GM19328 (cell line): ENCODE results near the gene IL17C.

Source experiments
- ATAC-seq: cut with Tn5 transposase; IDR thresholded peaks from one replicate; pipeline ENCODE4 v1.9.1; 2021; ENCODE audit warnings: mild to moderate bottlenecking, moderate library complexity; ENCODE audit not compliant: unreplicated experiment

IL17C gene, protein sequence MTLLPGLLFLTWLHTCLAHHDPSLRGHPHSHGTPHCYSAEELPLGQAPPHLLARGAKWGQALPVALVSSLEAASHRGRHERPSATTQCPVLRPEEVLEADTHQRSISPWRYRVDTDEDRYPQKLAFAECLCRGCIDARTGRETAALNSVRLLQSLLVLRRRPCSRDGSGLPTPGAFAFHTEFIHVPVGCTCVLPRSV

DNA sequence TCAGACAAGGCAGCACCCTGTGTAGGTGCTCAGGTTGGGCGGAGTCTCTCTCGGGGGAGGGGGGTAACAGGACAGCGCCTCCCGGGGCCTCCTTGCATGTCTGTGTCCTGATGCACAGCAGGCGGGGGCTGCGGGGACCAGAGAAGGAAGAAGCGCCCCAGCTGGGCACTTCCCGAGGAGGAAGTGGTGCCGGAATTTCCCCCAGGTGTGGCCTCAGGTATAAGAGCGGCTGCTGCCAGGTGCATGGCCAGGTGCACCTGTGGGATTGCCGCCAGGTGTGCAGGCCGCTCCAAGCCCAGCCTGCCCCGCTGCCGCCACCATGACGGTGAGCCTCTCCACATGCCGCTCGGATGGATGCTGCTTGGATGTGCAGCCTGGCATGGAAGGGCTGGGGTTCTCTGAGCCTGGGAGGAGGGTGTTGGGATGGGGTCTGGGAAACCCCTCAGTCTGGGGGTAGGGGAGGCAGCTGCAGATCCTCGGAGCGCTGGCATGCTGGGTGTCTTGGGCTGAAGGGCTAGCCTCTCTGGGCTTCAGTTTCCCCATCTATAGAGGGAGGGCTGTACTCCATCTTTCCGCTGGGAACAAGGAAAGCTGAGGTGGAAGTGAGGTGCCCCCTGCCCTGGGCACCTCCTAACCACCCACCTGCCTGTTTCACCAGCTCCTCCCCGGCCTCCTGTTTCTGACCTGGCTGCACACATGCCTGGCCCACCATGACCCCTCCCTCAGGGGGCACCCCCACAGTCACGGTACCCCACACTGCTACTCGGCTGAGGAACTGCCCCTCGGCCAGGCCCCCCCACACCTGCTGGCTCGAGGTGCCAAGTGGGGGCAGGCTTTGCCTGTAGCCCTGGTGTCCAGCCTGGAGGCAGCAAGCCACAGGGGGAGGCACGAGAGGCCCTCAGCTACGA, at the start of gene IL17C:
Gene IL17C, plus strand, starts transcription at position 250 of the 908 bp plus-strand sequence. Its CDS starts 70 bp downstream, at position 320.
- no peak for ATAC-seq

DNA sequence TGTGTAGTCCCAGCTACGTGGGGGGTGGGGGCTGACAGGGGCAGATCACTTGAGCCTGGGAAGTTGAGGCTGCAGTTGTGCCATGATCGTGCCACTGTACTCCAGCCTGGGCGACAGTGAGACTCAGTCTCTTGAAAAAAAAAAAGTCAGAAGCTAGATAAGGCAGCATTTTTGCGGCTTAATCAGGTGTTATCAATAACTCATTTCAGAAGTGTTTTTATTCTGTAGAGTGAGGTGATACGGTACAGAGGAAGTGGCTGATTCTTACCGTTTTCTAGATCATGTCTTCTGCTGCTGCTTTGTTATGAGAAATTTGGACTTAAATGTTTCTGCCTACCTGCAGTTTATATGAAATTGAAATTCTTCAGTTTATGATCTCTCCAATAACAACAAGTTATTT, 49.6 kb upstream of the IL17C start:
- no peak for ATAC-seq

DNA sequence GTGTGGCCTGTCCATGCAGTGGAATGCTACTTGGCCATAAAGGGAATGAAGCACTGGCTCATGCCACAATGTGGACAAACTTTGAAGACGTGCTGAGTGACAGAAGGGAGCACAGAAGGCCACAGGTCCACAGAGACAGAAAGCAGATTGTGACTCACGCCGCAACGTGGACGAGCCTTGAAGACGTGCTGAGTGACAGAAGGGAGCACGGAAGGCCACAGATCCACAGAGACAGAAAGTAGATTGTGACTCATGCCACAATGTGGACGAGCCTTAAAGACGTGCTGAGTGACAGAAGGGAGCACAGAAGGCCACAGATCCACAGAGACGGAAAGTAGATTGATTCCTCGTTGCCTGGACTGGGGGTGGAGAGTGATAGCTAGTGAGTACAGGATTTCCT, 48.9 kb upstream of the IL17C start:
- no peak for ATAC-seq

DNA sequence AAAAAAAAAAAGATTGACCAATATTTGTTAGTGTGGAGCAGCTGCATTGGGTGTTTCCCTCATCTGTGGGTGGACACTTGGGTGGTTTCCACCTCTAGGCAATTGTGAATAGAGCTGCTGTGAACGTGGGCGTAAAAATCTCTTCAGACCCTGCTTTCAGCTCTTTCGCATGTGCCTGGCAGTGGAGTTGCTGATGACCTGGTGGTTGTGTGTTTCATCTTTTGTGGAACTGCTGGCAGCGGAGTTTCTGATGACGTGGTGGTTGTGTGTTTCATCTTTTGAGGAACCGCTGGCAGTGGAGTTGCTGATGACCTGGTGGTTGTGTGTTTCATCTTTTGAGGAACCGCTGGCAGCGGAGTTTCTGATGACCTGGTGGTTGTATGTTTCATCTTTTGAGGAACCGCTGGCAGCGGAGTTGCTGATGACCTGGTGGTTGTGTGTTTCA, 46.8 kb upstream of the IL17C start:
- no peak for ATAC-seq

DNA sequence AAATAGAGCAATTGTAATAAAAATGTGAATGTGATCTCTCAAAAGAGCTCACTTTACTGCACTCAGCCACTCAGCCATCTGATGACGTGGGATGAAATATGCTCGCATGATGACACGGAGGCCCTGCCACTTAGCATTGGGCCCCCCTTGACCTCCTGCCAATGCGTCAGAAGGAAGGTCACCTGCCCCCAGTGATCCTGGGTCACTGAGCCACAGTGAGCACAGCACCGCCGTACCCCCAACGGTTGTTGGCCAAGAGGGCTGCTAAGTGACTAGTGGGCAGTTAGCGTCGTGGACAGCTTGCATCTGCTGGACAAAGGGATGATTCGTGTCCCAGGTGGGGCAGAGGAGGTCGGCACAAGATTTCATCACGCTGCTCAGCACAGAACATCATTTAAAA, 45.3 kb upstream of the IL17C start:
- no peak for ATAC-seq

DNA sequence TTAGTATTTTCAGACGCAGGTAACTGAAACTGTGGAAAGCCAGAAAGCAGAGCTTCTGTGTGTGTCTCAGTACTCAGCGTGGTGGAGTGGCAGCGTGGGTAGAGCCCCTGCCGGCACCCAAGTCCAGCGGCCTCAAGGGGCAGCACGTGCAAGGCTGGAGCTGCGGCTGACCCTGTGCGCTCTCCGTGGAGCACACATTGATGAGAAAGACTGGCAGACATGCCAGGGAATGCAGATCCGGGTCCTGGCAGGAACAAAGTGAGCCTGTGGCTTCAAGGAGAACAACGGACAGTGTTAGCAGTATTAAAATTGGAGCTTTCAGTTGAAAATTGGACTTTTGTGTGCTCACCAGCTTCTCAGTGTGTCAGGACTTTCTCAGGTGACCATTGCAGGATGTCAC, 44.9 kb upstream of the IL17C start:
- no peak for ATAC-seq

DNA sequence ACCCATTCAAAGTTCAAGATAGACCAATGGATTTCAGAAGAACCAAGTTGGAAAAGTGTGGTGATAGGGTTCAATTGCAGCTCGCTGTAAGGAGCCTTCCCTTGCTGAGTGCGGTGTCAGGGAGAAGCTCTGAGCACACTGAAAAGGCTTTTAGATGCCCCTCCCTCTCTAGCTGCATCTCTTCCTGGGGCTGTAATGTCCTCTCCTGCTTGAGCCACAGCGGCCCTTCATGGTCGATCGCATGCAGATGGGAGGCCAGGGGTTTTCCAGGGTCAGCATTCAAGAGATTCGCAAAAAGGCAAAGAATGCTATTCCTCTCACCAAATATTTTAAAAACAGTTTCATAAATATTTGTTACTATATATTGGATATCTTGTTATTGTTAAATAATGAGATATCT, 44.5 kb upstream of the IL17C start:
- ATAC-seq: no peak

DNA sequence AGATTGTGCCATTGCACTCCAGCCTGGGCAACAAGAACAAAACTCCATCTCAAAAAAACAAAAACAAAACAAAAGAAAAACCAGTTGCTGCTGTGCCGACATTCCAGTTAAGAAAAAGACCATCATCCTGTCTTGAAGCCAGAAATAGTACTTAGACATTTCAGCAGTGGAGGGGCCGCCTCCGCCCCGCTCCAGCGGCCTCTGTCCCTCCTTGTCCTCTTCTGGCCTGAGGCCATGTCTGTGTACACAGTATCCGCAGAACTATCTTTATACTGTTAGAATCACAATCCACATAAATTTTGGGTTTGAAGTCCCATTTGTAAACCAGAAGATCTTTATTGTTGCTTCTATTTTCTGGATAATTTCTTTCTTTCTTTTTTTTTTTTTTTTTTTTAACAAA, 43.3 kb upstream of the IL17C start:
- ATAC-seq: no peak

DNA sequence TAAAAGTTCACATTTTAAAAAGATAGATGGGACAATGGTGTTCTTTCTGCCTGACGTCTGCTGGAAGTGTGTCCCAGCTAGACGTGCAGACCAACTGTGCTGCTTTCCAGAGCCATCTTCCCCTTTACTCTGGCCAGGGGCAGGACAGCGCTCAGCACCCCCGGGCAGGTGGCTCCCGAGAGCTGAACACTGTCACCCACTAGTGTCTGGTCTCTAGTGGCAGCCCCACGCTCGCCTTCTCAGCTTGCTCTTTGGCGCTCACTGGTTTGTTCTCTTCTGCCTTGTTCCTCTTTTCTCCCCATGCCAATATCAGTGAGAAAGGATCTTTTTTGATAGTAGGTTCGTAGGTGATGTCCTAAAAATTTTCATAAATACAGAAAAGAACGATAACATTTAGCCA, 42.5 kb upstream of the IL17C start:
- ATAC-seq: no peak

DNA sequence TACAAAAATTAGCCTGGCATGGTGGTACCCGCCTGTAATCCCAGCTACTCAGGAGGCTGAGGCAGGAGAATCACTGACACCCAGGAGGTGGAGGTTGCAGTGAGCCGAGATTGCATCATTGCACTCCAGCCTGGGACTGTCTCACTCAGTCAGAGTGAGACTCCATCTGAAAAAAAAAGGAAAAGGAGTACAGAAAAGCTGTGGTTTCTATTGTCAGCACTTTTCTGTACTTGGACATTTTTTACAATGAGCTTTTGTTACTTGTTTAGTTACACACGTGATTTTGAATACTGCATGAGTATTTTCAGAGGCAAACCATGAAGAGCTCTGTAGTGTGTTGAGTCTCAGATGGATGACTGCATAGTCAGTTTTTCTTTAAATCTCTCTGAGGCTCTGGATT, 41.9 kb upstream of the IL17C start:
- ATAC-seq: no peak

DNA sequence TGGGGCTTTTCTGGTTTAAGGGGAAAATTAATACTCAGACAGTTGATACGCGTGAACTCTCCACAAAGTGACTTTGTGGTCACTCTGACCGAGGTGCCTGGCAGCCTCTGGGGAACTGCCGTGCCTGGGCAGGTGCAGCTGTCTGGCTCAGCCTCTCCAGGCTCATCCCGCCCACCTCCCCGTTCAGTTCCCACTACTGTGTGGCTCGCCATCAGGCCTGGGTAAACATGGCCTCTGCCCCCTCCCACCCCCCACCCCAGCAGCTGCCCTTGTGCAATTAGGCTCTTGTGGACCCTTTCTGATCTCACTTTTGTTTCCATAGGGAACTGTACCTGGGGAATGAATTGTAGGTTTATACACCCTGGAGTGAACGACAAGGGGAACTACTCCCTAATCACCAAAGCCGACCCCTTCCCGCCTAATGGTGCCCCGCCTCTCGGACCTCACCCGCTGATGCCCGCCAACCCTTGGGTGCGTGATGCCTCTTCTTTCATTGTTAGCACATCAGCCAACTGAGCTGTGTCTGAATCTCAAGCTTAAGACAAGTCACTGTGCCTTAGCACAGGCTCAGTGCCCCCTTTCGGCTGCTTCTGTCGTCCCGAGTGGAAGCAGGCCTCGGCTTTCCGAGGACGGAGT, 40.4 kb upstream of the IL17C start:
- no peak for ATAC-seq

DNA sequence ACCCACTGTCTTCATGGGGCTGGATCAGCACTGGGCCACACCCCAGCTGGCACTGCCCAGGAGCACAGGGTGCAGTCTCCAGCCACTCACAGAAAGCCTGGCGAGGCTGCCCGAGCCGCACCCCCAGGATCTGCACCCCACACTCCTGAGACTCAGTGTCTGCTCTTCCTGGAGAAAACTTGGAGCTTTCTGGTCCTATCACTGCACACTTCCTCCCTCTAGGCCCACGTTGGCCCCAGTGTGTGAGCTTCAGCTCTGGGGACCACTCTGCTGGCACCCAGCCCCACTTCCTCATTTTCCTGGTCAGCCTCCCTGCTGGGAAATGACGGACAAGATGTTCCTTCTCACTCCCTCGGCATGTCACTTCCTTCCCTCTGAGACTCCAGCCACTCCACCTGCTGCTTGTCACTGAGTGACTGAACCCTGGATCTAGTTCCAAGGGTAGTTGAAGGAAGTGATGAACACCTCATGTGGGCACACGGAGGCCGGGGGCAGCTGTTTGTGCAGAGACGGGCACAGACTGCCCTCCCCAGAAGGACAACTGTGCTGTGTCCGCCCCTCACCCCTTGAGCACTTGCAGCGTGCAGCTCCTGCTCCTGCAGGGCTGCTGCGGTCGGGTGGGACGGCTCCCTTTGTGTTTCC, 39.2 kb upstream of the IL17C start:
- no peak for ATAC-seq

DNA sequence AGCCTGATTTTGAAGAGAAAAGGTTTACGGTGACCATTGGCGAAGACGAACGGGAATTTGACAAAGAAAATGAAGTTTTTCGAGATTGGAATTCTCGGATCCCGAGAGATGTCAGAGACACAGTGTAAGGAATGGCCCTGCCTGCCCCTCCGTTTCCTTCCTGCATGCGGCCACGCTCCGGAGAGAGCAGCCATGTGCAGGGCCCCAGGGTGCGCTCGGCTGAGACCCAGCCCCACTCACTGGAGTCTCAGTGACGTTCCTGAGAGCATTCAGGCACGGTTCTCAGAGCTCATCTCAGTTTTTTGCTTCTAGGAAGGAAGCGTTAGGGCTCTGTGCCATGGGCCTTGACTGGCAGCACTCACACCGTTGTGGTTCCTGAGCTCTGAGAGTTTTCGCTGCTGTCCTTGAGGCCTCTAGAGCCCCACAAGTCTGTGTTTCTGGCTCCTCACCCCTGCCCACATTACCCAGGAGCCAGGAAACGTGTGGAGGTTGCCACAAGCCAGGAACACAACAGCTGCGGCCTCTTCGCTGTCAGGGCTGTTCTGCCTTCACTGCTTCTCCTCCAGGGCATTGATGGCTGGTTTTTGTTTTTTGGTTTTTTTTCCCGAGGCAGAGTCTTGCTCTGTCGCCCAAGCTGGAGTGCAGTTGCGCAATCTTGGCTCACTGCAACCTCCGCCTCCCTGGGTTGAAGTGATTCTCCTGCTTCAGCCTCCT, 38.4 kb upstream of the IL17C start:
- no peak for ATAC-seq

DNA sequence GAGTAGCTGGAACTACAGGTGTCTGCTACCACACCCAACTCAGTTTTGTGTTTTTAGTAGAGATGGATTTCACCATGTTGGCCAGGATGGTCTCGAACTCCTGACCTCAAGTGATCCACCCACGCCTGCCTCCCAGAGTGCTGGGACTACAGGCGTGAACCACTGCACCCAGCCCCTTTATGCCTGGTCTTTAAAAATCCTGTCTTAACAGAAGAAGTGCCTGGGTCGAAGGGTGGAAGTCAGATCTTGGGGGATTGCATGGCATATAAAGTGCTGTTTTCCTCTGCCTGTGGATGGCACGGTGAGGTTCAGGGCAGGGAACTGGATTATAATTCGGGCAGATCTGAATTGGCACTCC, 37.9 kb upstream of the IL17C start:
- no peak for ATAC-seq

DNA sequence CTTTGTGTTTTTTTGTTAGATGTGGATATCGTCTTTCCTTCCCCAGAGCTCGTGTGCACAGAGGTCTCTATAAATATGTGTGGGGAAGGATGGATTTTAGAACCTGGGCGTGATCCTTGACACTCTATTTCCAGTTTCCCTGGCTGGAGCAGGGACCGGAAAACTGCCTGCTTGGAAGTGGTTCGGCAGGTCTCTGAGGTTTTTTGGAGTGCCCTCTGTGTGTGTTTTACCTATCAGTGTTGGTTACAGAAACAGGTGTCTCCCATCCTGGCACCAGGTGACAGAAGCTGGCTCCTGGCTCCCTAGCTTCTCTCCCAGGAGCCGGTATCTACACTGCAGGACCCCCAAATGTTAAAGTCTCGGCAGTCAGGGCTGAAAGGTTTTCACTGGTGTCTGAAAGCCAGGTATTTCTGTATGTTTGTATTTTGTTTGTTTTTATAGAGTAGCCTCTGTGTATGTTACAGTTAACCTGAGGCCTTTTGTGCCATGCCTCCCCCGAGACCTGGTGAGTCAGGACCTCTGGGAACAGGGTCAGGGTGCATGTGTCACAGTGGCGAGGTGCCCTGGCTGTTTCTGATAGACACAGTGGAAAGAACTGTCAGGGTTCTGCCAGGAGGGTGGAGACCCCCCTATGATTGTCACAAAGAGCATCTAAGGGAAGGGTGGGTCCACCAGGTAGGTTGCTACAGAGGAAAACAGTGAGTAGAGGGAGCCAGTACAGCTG, 36.9 kb upstream of the IL17C start:
- no peak for ATAC-seq

DNA sequence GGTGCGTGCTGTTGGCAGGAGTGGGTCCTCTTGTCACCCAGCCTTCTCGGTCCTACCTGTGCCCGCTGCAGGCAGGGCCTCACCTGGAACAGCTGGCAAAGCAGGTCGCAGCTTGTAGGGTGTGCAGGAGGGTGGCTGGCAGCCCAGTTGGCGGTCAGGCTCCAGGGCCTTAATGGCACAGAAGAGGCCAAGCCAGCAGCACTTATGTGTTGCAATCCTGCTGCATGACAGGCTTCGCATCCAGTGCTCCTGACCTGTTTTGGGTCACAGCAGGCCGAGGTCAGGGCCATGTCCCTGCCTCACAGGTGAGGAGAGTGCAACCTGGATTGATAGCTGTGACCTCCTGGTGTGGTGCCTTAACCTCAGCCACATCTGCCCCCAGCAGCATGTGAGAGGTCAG, 36.3 kb upstream of the IL17C start:
- no peak for ATAC-seq

DNA sequence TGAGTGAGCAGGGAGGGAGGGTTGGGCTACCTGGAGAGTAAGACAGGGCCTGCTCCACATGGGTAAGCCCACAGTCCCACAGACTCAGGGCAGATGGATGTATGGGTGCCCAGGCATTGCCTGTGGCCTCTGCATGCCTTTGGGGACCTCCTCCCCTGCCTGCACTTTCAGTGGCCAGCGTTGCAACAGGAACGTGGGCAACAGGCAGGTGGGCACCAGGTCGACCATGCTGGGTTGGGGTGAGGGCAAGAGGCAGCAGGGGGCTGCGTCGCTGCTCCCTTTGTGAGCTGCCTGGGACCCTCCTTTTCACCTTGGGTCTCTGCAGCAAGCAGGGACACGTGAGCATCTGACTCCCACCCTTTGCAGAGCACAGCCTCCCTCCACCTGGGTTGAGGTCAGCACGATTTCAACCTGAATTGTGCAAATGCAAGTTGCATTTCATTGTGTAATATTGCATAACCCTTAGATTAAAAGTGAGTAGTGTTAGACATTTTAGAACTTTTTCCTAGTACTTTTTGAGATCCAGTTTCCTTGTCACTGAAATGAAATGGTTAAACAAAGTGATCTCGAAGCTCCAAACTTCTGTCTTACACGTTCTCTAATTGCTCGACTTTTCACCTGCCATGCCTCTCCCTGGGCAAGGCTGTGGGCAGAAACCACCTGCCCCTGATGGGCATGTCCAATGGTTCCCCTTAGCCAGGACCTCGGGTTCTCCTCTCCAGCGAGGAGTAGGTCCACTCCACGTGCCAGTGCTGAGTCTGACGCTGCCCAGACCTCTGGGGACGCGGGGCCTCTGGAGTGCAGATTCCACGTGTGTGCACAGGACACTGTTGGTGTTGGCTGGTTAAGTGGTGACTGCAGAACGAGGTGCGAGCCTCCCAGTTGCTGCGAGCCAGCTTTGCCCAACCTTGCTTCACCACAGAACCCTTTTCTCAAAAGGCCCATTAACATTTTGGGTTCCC, 32.9 kb upstream of the IL17C start:
- ATAC-seq: no peak

DNA sequence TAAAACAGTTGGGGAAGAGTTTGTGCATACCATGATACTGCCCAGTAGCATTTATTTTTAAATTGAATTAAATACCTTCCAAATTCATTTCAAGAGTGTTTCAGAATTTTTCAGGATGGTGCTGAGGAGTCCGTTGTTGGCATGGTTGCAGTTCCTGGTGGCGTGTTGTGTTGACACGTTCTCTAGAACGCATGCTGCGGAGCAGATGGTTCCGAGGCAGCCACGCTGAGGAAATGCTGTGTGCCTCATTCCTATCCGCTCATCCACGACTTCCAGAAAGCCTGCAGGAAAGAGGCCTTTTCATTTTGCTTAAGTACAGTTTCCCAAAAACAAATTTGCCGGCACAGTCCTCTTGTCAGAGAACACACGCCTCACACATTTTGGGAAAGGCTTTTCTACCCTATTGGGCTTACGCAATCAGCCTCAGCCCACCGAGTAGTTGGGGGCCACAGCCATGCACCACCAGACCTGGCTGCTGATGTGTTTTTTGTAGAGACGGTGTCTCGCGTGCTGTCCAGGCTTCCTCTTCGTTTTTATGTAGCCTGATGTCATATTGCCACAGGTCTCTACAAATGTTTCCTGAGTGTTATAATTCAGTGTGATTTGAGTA, 32.1 kb upstream of the IL17C start:
- no peak for ATAC-seq

DNA sequence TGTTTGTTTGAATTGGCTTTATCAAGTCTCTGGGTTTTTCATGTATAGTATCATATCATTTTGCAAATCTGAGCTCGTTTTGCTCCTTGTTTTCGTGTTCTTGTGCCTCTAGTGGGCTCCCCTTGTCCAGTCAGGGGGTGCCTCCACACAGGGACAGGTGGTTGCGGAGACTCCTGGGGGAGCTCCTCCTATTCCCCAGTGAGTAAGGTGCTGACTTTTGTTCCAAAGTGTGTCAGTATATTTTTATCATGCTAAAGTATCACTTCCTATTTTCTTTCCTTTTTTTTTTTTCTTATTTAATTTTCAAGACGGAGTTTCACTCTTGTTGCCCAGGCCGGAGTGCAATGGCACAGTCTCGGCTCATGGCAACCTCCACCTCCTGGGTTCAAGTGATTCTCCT, 30.3 kb upstream of the IL17C start:
- ATAC-seq: no peak
